Stimulated activated CD8-positive, alpha-beta memory T cell treated with anti-CD3 and anti-CD28 coated beads, Interleukin-15, amount 100 ng/mL, for 24 hours (primary cell): ENCODE results near the gene ACTRT2.

Source experiments
- DNase-seq: peaks from one replicate; pipeline ENCODE4 v3.0.0-alpha.2; 2020; ENCODE audit warnings: low read depth

The ACTRT2 gene

DNA sequence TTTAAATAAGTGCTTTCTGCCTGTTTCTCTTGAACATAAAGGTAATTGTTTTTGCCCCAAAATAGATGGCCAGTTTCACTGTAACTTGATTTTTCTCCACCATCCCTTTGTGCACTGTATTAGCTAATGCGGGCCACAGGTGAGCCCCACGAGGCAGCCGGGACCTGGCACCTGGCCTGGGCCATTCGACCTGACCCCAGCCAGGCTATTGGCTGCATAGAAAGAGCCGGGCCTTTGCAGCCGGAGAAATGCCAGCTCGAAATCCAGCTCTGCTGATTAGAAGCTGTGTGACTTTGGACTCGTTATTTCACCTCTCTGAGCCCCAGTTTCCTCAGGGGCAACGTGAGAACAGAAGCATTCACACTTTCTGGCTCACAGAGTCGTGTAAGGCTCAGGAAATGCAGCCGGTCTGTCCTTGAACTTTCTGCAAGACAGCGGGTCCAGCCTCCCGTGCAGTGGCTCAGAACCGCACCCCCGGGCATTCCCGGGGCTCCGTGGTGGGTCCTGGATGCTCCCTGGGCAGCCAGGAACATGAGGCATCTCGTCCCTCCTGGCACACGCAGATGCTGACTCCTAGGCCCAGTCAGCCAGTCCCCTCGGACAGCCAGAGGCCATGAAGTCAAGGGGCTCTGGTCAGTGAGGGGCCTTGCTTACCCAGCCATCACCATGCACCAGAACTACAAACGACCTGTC, 37.4 kb upstream of the ACTRT2 start:
- no peak for DNase-seq

DNA sequence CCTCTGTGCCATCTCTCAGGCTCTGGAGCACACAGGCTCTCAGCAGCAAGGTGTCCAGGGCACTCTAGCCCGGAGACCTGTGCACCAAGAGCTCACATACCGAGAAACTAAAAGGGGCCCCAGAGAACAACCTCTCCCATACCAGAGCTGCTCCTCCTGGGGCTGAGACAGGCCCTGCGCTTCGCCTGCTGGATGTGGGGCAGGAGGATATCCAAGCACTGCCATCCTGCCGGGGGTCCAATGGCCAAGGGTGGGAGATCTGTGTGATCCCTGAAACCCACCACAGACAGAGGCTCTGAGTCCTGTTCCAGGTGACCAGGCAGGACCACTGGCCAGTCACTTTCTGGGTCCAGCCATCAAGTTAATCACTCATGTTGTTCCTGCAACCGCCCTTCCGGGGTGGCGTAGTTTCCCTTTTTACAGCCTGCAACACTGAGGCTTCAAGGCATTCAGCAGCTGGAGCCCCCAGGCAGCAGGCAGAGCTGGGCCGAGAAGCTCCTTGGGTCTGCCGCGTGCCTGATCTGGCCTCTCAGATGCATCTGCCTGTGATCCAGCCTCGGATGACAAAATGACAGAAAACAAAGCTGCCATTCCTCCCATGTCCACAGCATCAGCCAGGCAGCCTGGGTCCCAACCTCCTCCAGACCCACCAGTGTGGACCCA, 36.7 kb upstream of the ACTRT2 start:
- DNase-seq = no peak

GRCh38 chr1:2985067-2985561, 36.2 kb upstream of the ACTRT2 start:
- no peak for DNase-seq

DNA sequence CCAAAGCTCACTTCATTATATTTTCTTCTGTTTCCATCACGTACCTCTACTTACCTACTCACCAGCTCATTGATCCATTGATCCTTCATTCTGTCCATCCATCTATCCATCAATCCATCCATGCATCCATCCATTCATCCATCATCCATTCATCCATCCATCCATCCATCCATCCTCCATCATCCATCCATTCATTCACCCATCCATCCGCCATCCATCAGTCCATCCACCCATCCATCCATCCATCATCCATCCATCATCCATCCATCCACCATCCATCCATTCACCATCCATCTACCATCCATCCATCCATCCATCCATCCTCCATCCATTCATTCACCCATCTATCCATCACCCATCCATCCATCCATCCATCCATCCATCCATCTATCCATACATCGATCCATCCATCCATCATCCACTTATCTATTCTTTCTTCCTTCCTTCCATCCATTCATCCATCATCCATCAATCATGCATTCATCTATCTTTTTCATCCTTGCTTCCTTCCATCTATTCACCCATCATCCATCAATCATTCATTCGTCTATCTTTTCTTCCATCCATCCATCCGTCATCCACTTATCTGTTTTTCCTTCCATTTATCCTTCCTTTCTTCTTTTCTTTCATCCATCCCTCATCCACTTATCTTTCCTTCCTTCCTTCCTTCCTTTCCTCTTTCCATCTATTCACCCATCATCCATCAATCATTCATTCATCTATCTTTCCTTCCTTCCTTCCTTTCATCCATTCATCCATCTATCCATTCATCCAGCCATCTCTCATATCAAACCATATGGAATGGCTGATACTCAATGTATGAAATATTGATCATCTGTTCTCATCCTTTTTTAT, 35.3 kb upstream of the ACTRT2 start:
- no peak for DNase-seq

DNA sequence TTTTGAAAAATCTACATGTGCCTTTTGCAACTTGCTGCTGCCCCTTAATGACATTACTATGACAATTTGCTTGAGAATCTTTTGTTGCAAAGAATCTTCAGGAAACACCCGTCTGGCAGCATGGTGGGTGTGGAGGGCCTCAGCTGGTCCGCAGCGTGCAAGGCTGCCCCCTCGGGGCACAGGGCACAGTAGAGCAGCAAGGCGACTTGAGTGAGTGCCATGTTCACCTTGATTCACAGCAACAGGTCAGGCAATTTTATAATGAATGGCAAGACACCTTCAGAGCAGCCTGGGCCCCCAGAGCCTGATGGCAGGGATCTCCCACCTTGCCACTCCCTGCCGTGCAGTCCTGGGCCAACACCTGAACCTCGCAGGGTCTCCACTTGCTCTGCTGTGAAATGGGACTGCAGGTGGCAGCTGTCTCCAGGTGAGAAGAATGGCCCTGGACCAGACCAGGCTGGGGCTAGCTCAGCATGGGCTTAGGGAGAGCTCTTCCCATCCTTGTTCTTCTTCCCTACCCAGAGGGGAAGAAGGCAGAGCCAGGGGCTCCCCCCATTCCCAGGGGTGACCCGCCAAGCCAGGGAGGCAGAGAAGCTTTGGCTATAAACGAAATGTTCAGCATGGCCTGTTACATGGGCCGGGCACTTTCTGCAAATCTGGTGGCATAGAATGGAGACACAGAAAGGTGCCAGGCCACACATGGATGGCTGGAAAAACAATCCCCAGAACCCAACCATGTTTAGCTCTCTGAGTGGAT, 34.5 kb upstream of the ACTRT2 start:
- no peak for DNase-seq

DNA sequence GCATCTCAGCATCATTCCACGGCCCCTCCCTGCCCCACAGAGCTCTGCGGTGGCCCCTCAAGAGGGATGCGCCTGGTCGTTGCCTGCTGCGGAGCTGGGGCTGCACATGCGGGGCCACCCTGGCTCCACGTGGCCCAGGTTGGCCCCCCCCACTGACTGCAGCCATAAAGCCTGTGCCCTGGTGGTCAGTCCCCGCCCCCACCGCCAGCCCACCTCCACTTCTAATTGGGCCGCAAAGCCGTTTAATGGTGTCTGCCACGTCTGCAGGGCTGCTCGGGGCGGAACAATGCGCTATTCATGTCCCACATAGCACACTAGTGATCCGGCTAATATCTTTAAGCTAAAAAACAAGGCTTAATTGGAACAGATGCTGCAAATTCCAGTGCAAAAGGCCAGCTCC, 33.5 kb upstream of the ACTRT2 start:
- DNase-seq = no peak

DNA sequence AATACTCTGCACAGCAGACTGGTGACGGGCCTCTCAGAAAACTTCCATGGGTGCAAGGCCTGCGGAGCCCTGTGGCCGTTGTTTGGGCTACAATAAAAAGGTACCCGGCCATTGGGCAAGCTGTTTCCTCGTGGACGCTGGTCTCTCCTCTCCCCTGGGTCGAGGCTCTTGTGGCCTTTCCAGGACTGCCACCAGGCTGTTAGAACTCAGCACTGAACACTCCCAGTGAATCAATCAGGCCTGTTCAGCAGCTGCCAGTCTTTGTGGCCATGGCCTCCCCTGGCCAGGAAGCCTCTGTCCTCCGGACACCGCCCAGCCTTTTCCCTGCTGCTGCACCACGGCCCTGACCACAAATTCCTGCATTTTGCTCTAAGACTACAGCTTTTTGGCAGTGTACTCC, 33.0 kb upstream of the ACTRT2 start:
- no peak for DNase-seq

DNA sequence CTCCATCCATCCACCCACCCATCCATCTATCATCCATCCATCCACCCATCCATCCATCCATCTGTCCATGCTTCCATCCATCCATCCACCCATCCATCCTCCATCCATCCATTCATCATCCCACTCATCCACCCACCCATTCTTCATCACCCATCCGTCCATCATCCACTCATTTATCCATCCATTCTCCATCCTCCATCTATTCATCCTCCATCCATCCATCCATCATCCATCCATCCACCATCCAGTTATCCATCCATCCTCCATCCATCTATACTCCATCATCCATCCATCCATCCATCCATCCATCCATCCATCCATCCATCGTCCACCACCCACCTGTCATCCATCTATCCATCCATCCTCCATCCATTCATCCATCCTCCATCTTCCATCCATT, 32.1 kb upstream of the ACTRT2 start:
- DNase-seq = no peak

- DNase-seq = no peak
These were observed 31.3 kb upstream of the ACTRT2 start for GRCh38 chr1:2989976-2990375.

- no peak for DNase-seq
These were observed 30.7 kb upstream of the ACTRT2 start for GRCh38 chr1:2990376-2991115.

DNA sequence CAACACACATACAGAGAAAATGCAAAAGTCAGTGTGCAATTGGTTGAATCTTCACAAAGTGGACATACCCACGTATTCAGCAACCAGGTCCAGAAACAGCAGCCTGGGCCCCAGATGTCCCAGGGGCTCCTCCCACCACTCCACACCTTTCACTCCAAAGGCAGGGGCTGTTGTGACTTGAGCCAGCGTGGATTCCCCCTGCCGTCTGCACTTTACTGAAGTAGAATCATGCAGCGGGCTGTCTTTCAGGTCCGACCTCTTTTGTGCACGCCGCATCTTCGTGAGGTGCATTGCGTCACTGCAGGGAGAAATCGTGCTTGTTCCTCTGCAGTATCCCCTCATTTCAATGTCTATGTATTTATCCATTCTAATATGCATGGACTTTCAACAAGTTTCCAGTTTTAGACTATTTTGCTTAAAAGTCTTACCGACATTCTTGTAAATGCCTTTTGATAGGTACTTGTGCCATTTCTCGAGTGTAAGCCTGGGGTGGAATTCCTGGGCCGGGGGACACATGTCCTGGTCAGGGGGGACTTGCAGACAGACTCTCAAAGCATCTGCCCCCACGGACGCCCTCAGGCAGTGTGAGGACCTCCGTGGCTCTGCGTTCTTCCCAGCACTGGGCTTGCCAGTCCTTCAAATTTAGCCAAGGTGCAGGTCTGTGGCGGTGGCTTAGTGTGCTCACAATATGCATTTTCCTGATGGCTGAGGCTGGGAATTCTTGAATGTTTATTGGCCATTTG, 29.3 kb upstream of the ACTRT2 start:
- no peak for DNase-seq

GRCh38 chr1:2998503-2999100, 22.7 kb upstream of the ACTRT2 start:
- no peak for DNase-seq

- DNase-seq = no peak
These were observed 22.1 kb upstream of the ACTRT2 start for GRCh38 chr1:2999138-2999537.

DNA sequence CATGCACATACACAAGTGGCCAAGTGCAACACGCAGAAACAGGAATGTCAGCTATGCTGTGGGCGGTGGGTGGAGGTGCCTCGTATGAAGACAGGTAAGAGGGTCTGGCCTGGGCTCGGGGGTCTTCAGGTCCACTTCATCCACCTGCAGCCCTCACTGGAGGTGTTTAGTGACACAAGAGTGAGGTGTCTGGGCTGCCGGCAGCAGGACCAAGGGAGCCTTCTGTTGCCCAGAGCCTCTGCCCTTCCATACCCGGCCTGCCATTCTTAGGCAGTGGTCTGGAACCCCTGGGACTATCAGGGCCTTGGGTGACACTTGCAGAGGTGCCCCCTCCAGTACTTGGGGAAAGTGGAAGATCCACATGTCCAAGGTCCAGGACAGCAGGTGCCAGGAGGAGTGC, 21.7 kb upstream of the ACTRT2 start:
- no peak for DNase-seq

GRCh38 chr1:3000214-3000613, 21.1 kb upstream of the ACTRT2 start:
- DNase-seq = no peak

DNA sequence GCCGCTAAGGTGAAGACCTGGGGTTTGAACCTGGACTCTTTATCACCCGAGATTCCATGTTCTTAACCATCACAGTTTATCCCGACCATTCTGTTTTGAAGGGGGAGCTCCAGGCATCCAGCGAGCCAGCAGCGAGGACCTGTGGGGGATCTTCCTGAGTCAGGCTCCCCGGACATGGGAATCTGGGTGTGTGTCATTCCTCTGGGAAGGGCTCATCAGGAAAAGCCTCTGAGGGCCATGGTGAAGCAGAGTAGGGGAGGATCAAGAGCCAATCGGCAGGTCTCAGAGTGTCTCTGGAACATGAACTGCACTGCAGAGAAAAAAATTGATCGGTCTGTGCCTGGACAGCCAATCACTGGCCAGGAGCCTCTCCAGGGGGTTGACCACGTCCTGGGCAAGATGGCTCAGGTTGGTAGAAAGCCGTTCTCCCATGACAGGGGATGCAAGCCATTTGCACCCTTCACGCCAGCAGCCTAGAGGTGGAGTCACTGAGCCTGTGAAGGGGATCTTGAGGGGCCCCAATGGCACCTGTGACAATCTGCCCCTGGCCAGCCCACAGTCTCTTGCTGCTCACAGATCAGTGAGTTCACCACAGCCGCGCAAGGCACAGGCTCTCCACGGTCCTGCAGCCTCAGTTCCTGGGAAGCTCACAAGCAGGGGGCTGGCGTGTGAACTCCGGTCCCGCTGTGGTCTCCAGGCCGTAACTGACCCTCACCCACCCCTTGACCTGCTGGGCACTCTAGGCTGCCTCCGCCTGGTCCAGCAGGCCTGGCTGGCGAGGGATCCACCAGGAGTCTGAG, 20.4 kb upstream of the ACTRT2 start:
- no peak for DNase-seq

GRCh38 chr1:3001471-3002348, 19.6 kb upstream of the ACTRT2 start:
- no peak for DNase-seq

DNA sequence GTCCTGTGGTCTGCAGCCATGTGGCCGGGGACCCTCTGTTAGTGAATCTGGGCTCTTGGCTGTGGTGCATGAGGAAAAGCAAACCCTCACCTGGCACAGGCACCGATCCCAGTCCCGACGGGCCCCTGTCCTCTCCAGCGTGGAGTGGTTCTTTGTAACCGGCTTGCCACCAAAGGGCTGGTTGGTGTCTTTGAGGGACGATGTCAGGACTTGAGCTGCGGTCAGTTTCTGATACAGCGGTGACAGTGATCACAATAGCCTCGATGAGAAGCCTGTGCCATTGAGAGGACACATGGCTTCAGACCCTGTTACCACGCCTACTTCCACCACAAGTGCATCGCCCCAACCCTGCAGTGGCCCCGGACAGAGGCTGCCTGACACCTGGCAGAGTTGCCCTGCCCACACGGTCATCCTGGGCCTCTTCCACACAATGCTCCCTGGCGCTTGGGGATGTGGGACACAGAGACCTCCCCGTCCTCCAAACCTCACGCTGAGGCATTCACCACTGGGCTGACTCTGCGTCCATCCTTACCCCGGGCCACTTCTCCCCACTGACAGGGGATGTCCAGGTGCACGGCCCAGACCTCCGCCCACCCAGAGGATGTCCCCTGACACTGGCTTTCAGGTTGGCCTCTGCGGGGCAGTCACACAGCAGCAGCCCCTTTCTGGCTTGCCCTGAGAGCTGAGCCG, 18.8 kb upstream of the ACTRT2 start:
- no peak for DNase-seq
